IPS DF 6.9 (cell line): ENCODE measurements around the gene HARS1.
"Not testable (repeated sequence)": the region's sequence is repeated elsewhere in the genome, so short reads cannot be mapped to it uniquely, and the experiment has no call there.

Source experiments
- DNase-seq: peaks from one replicate; pipeline ENCODE4 v3.0.0-alpha.2; 2013; ENCODE audit warnings: low read depth, low spot score
- H3K27ac ChIP-seq: one replicate; pipeline ENCODE4 v1.5.1; 2013; ENCODE audit warnings: low read length, control low read depth
- H3K27me3 ChIP-seq: 2 replicates; pipeline ENCODE4 v1.6.1; 2013; ENCODE audit warnings: mild to moderate bottlenecking, low read length; ENCODE audit not compliant: control insufficient read depth, insufficient read depth
- H3K36me3 ChIP-seq: 2 replicates; pipeline ENCODE4 v1.6.1; 2013; ENCODE audit warnings: low read length; ENCODE audit not compliant: control insufficient read depth, insufficient read depth
- H3K4me1 ChIP-seq: 2 replicates; pipeline ENCODE4 v1.6.1; 2013; ENCODE audit warnings: low read length; ENCODE audit not compliant: control insufficient read depth, insufficient read depth
- H3K4me3 ChIP-seq: 2 replicates; pipeline ENCODE4 v1.5.1; 2013; ENCODE audit warnings: mild to moderate bottlenecking, low read length
- H3K9me3 ChIP-seq: 2 replicates; pipeline ENCODE4 v1.6.1; 2013; ENCODE audit warnings: low read length, inconsistent platforms; ENCODE audit not compliant: control insufficient read depth, insufficient read depth
- WGBS: extraction: QIAGEN DNeasy Blood & Tissue Kit; methylation state at CpG from one replicate; pipeline ENCODE4 v1.1.7; 2013; ENCODE audit warnings: mixed read lengths, missing lambda C conversion rate; ENCODE audit not compliant: insufficient read length, insufficient coverage; 5-methylcytosine and 5-hydroxymethylcytosine counted together

HARS1 gene

GRCh38 chr5:140711794-140712193 lies 20.6 kb upstream of the HARS1 start:
- Histone ChIP-seq H3K27ac (no peak overlapping the region), H3K36me3 (no peaks in the 10 kb centered on the region), H3K4me1 (no peaks in the 10 kb centered on the region), H3K4me3 (no peak overlapping the region), H3K9me3 (no peaks in the 10 kb centered on the region), H3K27me3 (no peaks in the 10 kb centered on the region)
- DNase-seq: no peak
- no CpG with 5 or more reads among the region's 1 CpG for WGBS

GRCh38 chr5:140710899-140711552 lies 19.9 kb upstream of the HARS1 start:
- Histone ChIP-seq H3K27me3 (no peaks in the 10 kb centered on the region), H3K4me3 (peak overlapping the region; percentile 72; the same call in 1 of the 2 replicates), H3K4me1 (no peaks in the 10 kb centered on the region), H3K9me3 (no peaks in the 10 kb centered on the region), H3K36me3 (0 out of 2 replicates have a peak, but pooled peaks cover 2% of the 10 kb centered on the region), H3K27ac (no peak overlapping the region)
- no CpG with 5 or more reads among the region's 27 CpGs for WGBS
- DNase-seq: no peak

GRCh38 chr5:140708787-140709186 lies 17.6 kb upstream of the HARS1 start:
- not testable (repeated sequence) for H3K9me3 ChIP-seq, H3K4me3 ChIP-seq, H3K4me1 ChIP-seq, H3K36me3 ChIP-seq, H3K27ac ChIP-seq, H3K27me3 ChIP-seq, DNase-seq
- WGBS: no CpG with 5 or more reads among the region's 9 CpGs

GRCh38 chr5:140707812-140708211 lies 16.6 kb upstream of the HARS1 start:
- Histone ChIP-seq H3K36me3 (peaks cover 4% of the 10 kb centered on the region; the same call in 1 of the 2 replicates), H3K4me1 (no peaks in the 10 kb centered on the region), H3K4me3 (no peak overlapping the region), H3K9me3 (no peaks in the 10 kb centered on the region), H3K27me3 (no peaks in the 10 kb centered on the region), H3K27ac (no peak overlapping the region)
- no peak for DNase-seq
- WGBS: no CpG with 5 or more reads among the region's 4 CpGs

GRCh38 chr5:140700177-140701144 lies 9.3 kb upstream of the HARS1 start, which contains the start of gene ZMAT2:
ZMAT2 (plus strand) TSS chr5:140700447; CDS start chr5:140700461, 14 bp downstream.
- peak within 1 kb of the TSS; percentile 62; the same call in 1 of the 2 replicates for H3K4me3 ChIP-seq
- peaks cover 21% of the 10 kb centered on the region for H3K36me3 ChIP-seq
- no peak within 1 kb of the TSS for H3K27ac ChIP-seq
- H3K4me1 ChIP-seq: no peaks in the 10 kb centered on the region
- no CpG with 5 or more reads among the region's 44 CpGs for WGBS
- H3K27me3 ChIP-seq: no peaks in the 10 kb centered on the region
- no peaks in the 10 kb centered on the region for H3K9me3 ChIP-seq
- no peak for DNase-seq

- H3K36me3 ChIP-seq: peaks cover 25% of the 10 kb centered on the region
- H3K9me3 ChIP-seq: no peaks in the 10 kb centered on the region
- H3K27ac ChIP-seq: no peak overlapping the region
- no peaks in the 10 kb centered on the region for H3K27me3 ChIP-seq
- H3K4me3 ChIP-seq: no peak overlapping the region
- no peak for DNase-seq
- no peaks in the 10 kb centered on the region for H3K4me1 ChIP-seq
- no CpG with 5 or more reads among the region's 4 CpGs for WGBS
These were observed 5.8 kb upstream of the HARS1 start for GRCh38 chr5:140696891-140697492.

- DNase-seq: no peak
- H3K27ac ChIP-seq: no peak overlapping the region
- peaks cover 25% of the 10 kb centered on the region for H3K36me3 ChIP-seq
- H3K27me3 ChIP-seq: no peaks in the 10 kb centered on the region
- H3K4me3 ChIP-seq: no peak overlapping the region
- no peaks in the 10 kb centered on the region for H3K9me3 ChIP-seq
- WGBS: no CpG with 5 or more reads among the region's 5 CpGs
- H3K4me1 ChIP-seq: no peaks in the 10 kb centered on the region
These were observed 3.1 kb upstream of the HARS1 start for GRCh38 chr5:140694276-140694675.

GRCh38 chr5:140690376-140690932 lies 716 bp downstream of the HARS1 start:
- Histone ChIP-seq H3K27ac (no peak overlapping the region), H3K36me3 (peaks cover 7% of the 10 kb centered on the region; the same call in 1 of the 2 replicates), H3K9me3 (no peaks in the 10 kb centered on the region)

GRCh38 chr5:140678993-140679392 lies 12.2 kb downstream of the HARS1 start:
- H3K4me1 ChIP-seq: no peaks in the 10 kb centered on the region
- no CpG with 5 or more reads among the region's 7 CpGs for WGBS
- H3K9me3 ChIP-seq: no peaks in the 10 kb centered on the region
- H3K36me3 ChIP-seq: peaks cover 25% of the 10 kb centered on the region
- DNase-seq: no peak
- no peak overlapping the region for H3K4me3 ChIP-seq
- H3K27me3 ChIP-seq: no peaks in the 10 kb centered on the region
- no peak overlapping the region for H3K27ac ChIP-seq

More at GRCh38 chr5:140690376-140690932, 716 bp downstream of the HARS1 start:
- no peak for DNase-seq
- Histone ChIP-seq H3K4me3 (peak overlapping the region; percentile 93; the same call in 1 of the 2 replicates), H3K4me1 (no peaks in the 10 kb centered on the region), H3K27me3 (no peaks in the 10 kb centered on the region)
- WGBS: no CpG with 5 or more reads among the region's 8 CpGs

- no peak overlapping the region for H3K27ac ChIP-seq
- H3K27me3 ChIP-seq: no peaks in the 10 kb centered on the region
- WGBS: no CpG with 5 or more reads among the region's 3 CpGs
- H3K4me1 ChIP-seq: no peaks in the 10 kb centered on the region
- H3K9me3 ChIP-seq: no peaks in the 10 kb centered on the region
- no peak overlapping the region for H3K4me3 ChIP-seq
- no peak for DNase-seq
- peaks cover 27% of the 10 kb centered on the region for H3K36me3 ChIP-seq
These were observed 13.2 kb downstream of the HARS1 start for GRCh38 chr5:140677947-140678346.
